Heart left ventricle (tissue), 16 donors: Measurements from ENCODE around the gene PCGF2. TPM values are rescaled to one million over a fixed set of nuclear protein-coding genes. Genes with fewer than 3 reads are reported as not detected.

Experiments used
- ATAC-seq, 4 donors: fragments of 200-7000 bp; cut with Tn5 transposase; one replicate each; pipeline ENCODE4 v1.9.1; 2020 to 2022; ENCODE audit warnings: moderate library complexity in 4 of 4, mild to moderate bottlenecking in 3 of 4, moderate number of reproducible peaks in 1 of 4
- DNase-seq, 5 donors: peaks; one replicate each; pipeline ENCODE4 v3.0.0-alpha.2; 2020
- H3K27ac ChIP-seq, 12 donors: fragments of 200-600 bp; sonication (generic) in 4 of 12; one replicate each; pipeline versions ENCODE4 v1.5.0 to v1.8.0; 2016 to 2022; ENCODE audit warnings: mild to moderate bottlenecking in 2 of 12
- H3K27me3 ChIP-seq, 9 donors: fragments of 200-600 bp; sonication (generic) in 2 of 9; one replicate each; pipeline versions ENCODE4 v1.5.1 to v1.8.0; 2016 to 2022; ENCODE audit warnings: mild to moderate bottlenecking in 3 of 9
- H3K36me3 ChIP-seq, 9 donors: fragments of 200-600 bp; sonication (generic) in 2 of 9; one replicate each; pipeline versions ENCODE4 v1.5.0 to v1.8.0; 2018 to 2022; ENCODE audit warnings: mild to moderate bottlenecking in 2 of 9
- H3K4me1 ChIP-seq, 12 donors: fragments of 200-600 bp; sonication (generic) in 4 of 12; one replicate each; pipeline versions ENCODE4 v1.5.0 to v1.8.0; 2016 to 2022; ENCODE audit warnings: mild to moderate bottlenecking in 3 of 12
- H3K4me3 ChIP-seq, 12 donors: fragments of 200-600 bp; sonication (generic) in 4 of 12; one replicate each; pipeline versions ENCODE4 v1.5.0 to v1.8.0; 2017 to 2022; ENCODE audit warnings: mild to moderate bottlenecking in 9 of 12, moderate library complexity in 4 of 12
- H3K9me3 ChIP-seq, 12 donors: fragments of 200-600 bp; sonication (generic) in 4 of 12; one replicate each; pipeline versions ENCODE4 v1.5.0 to v1.8.0; 2016 to 2022; ENCODE audit warnings: mild to moderate bottlenecking in 1 of 12
- CTCF ChIP-seq, 12 donors: fragments of 200-600 bp; sonication (generic) in 4 of 12; IDR thresholded peaks; one replicate each; pipeline versions ENCODE4 v1.5.0 to v1.8.0; 2018 to 2022; ENCODE audit warnings: antibody characterized with exemption in 12 of 12, mild to moderate bottlenecking in 5 of 12
- POLR2A ChIP-seq, 2 donors: fragments of 450-650 bp; IDR thresholded peaks; one replicate each; pipeline ENCODE4 v1.6.1; 2017; ENCODE audit warnings: antibody characterized with exemption in 2 of 2, mild to moderate bottlenecking in 2 of 2, moderate library complexity in 2 of 2
- WGBS, 4 donors: extraction: QIAGEN DNeasy Blood & Tissue Kit in 2 of 4; methylation state at CpG; one replicate each; pipeline versions ENCODE4 v1.1.5 to v1.1.7; 2013 to 2018; 5-methylcytosine and 5-hydroxymethylcytosine counted together
- intact Hi-C, 10 donors: fragments of 100-400 bp; cut with DNase I; formaldehyde crosslinking; loops; one replicate each; pipeline versions ENCODE4 v1.11.1 to v1.14.2; 2022
- polyA plus RNA-seq, 2 donors: library from polyadenylated mRNA; stranded (reverse); fragments of 200-250 nt; gene quantifications; one replicate each; pipeline ENCODE4 v1.2.3, GENCODE V29; 2013
- total RNA-seq, 9 donors: library from RNA; depleted of rRNA in 2 of 9; stranded (reverse); fragments of >200 nt in 2 of 9; fragmentation: NEBNext Ultra II Directional in 3 of 9; extraction: Animal tissue kit (Norgen Biotek cat#: 25700) in 3 of 9; gene quantifications; one replicate each; pipeline versions ENCODE4 v1.1.0 to v1.2.4, GENCODE V29; 2016 to 2023
- donor health status: ischemic (EF 13 %, LVEDD 7.1; RV severe dilation, severe dysfunction).
- donor health status: healthy with polysubstance abuse.
- donor health status: DM: no; HTN: yes; CAD: no.
- donor health status: DM: no; HTN: no; CAD: no.
- donor health status: ischemic (EF 25% LVEDD 6.9; RV normal size, moderate dysfunction).
- donor health status: ischemic (EF 25% LVEDD 5.7; RV mildly dilated, moderate dysfunction).
- donor health status: healthy.
- donor health status: DM: yes; HTN: yes; CAD: no.
- donor health status: ischemic (EF 35%, LVEDD 5.7; RV mildly dilated, moderate dysfunction).
- donor health status: nonischemic (EF 11% LVEDD 7.7; RV severe dilation, severe dysfunction).
- donor health status: DM: yes; HTN: yes; CAD: no.
- donor health status: PGD.
- donor health status: ischemic (EF 29% LVEDD 5.4; RV normal size, mild dysfunction).
- donor health status: nonischemic (EF 23%, LVEDD 6.1; RV moderate dilation, normal function).

The PCGF2 gene
- total and polyA plus RNA-seq, 11 donors, result 3.8 to 33.6 (median 21.9) TPM

GRCh38 chr17:38704606-38705522 is 43.3 kb downstream of the PCGF2 start, which contains the start of gene MLLT6:
Gene MLLT6, plus strand, starts transcription at chr17:38705273. Its CDS starts 360 bp downstream, at chr17:38705633.
- peak; percentile 45 to 64 (median 52) for ATAC-seq
- no peaks in the 10 kb centered on the region for H3K27me3 ChIP-seq
- H3K36me3 ChIP-seq, result peaks cover 0 to 27% (median 22%) of the 10 kb centered on the region in 9 donors
- intact Hi-C loops, result loop anchor here in 2 of 10 donors (2.0 to 5.0 kb wide), 2 partner anchors 26 to 37 kb away; partner anchors contain the start of gene CISD3 (in 1 of the 2)
- WGBS, 4 donors, result 1 to 2% (median 1%) methylated on average over 50 to 99 of the region's 100 CpGs
- no peaks in the 10 kb centered on the region for H3K9me3 ChIP-seq
- H3K4me3 ChIP-seq, result peak within 1 kb of the TSS; percentile 67 to 97 (median 87)
- TF ChIP-seq POLR2A (IDR thresholded peaks at IDR 0.05), result peak in 1 of 2 donors; percentile 39
- TF ChIP-seq CTCF (IDR thresholded peaks at IDR 0.05), result no peak
- H3K4me1 ChIP-seq, result peaks cover 4 to 56% (median 31%) of the 10 kb centered on the region in 12 donors
- H3K27ac ChIP-seq, result peak within 1 kb of the TSS; percentile 89 to 99 (median 97)
- DNase-seq, result peak; percentile 85 to 89 (median 88)

- Histone ChIP-seq H3K4me3 (peak overlapping the region; percentile 45 to 97 (median 87)), H3K27me3 (no peaks in the 10 kb centered on the region), H3K36me3 (peaks cover 0 to 18% (median 13%) of the 10 kb centered on the region in 9 donors), H3K9me3 (no peaks in the 10 kb centered on the region), H3K4me1 (peaks cover 4 to 63% (median 31%) of the 10 kb centered on the region in 12 donors), H3K27ac (peak overlapping the region; percentile 89 to 99 (median 97))
- WGBS, 4 donors, result 0 to 1% (median 1%) methylated on average over 37 to 50 of the region's 50 CpGs
- intact Hi-C loops, result loop anchor here in 3 of 10 donors (1.0 to 5.0 kb wide), 5 partner anchors 26 to 45 kb away; partner anchors contain the start of genes CISD3 (in 2 of the 3) and PCGF2 (in 1 of the 3)
- TF ChIP-seq POLR2A (IDR thresholded peaks at IDR 0.05) (peak in 1 of 2 donors; percentile 54), CTCF (IDR thresholded peaks at IDR 0.05) (peak in 1 of 12 donors; percentile 14)
- ATAC-seq (peak; percentile 43 to 60 (median 52)), DNase-seq (peak; percentile 75 to 90 (median 87))
Measured at GRCh38 chr17:38703742-38704605, 44.2 kb downstream of the PCGF2 start.

- H3K36me3 ChIP-seq, result peaks cover 0 to 10% (median 6%) of the 10 kb centered on the region in 9 donors
- ATAC-seq, result peak in 1 of 4 donors; percentile 0
- peak in 1 of 5 donors; percentile 47 for DNase-seq
- WGBS, 4 donors, result 4 to 7% (median 6%) methylated on average over 53 to 55 of the region's 55 CpGs
- intact Hi-C loops, result loop anchor here in 3 of 10 donors (1.0 to 5.0 kb wide), 4 partner anchors 26 to 46 kb away; partner anchors contain the start of genes CISD3 (in 1 of the 3) and PCGF2 (in 1 of the 3)
- TF ChIP-seq CTCF (IDR thresholded peaks at IDR 0.05) (no peak), POLR2A (IDR thresholded peaks at IDR 0.05) (no peak)
- H3K4me3 ChIP-seq, result peak overlapping the region; percentile 45 to 97 (median 87)
- H3K9me3 ChIP-seq, result no peaks in the 10 kb centered on the region
- H3K27ac ChIP-seq, result peak overlapping the region; percentile 89 to 99 (median 97)
- H3K4me1 ChIP-seq, result peaks cover 4 to 67% (median 31%) of the 10 kb centered on the region in 12 donors
- H3K27me3 ChIP-seq, result no peaks in the 10 kb centered on the region
Measured at GRCh38 chr17:38702916-38703741, 45.0 kb downstream of the PCGF2 start.
